GM12874 (cell line): ENCODE measurements around the gene KDM7A.

Experiments
- TF ChIP-seq, protein P1 (sequence below): IDR thresholded peaks from 2 replicates; pipeline ENCODE4 v1.5.1; 2011; ENCODE audit warnings: low read depth, mild to moderate bottlenecking, control low read depth, low read length, moderate library complexity; ENCODE audit not compliant: insufficient read depth

The KDM7A gene

DNA sequence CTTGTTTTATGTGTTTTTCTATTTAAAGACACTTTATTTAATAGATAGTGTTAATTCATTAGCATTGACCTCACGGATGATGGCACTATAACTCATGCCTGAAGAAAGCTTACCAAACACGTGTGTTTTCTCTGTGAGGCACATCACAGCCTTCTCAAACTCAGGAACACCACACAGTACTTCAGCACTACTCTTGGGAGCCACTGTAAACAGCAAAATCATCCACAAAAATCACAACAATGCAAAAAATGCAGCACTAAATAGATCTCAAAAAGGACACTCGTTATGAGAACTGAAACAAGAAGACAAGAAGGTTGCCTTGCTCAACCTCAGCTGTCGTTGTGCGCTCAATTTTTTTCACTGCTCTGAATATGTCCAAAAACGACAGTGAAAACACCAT is 102.0 kb downstream of the KDM7A start:
- TF ChIP-seq, protein P1, sequence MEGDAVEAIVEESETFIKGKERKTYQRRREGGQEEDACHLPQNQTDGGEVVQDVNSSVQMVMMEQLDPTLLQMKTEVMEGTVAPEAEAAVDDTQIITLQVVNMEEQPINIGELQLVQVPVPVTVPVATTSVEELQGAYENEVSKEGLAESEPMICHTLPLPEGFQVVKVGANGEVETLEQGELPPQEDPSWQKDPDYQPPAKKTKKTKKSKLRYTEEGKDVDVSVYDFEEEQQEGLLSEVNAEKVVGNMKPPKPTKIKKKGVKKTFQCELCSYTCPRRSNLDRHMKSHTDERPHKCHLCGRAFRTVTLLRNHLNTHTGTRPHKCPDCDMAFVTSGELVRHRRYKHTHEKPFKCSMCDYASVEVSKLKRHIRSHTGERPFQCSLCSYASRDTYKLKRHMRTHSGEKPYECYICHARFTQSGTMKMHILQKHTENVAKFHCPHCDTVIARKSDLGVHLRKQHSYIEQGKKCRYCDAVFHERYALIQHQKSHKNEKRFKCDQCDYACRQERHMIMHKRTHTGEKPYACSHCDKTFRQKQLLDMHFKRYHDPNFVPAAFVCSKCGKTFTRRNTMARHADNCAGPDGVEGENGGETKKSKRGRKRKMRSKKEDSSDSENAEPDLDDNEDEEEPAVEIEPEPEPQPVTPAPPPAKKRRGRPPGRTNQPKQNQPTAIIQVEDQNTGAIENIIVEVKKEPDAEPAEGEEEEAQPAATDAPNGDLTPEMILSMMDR, result no peak

DNA sequence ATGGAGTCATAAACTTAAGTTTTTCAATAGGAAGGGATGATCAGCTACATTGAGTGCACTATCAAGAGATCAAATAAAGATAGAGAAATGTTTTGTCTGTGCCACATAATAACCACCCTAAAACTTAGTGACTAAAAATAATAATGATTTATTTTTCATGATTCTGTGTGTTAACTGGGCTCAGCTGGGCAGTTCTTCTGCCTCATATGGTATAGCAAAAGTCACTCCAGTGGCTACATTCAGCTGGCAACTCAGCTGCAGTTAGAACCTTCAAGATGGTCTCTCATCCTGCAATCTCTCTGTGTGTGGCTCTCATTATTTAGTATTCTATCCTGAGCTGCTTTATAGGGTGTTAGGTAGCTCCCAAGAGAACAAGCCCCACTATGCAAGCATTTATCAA is 106.2 kb downstream of the KDM7A start:
- TF ChIP-seq, protein P1, result no peak

DNA sequence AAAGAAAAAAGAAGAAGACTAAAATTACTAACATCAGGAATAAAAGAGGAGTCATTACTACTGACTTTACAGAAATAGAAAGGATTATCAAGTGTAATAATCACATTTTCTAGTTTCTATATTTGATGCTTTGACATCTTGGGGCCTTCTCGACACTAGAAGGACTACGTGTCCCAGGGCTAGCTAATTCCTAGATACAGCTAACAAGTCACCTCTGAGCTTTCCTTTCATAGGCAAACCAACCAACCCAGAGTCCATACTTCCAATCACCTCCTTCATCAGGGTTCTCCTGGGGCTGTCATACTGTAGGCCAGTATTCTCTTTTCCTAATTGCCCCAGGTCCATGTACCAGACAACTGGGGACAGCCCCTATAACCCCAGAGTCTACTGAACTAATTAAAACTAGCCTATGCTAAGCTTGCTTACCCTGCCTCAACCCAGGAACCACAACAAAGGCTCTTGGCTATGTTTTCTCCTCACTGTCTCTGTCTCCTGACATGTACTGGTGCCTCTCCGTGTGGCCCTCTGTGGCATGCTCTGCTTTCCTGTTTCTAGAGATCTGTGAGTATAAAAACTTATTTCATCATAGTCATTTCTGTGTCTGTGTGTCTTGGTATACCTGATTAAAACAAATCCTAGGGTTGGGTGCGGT is 107.4 kb downstream of the KDM7A start:
- TF ChIP-seq, protein P1, result no peak

DNA sequence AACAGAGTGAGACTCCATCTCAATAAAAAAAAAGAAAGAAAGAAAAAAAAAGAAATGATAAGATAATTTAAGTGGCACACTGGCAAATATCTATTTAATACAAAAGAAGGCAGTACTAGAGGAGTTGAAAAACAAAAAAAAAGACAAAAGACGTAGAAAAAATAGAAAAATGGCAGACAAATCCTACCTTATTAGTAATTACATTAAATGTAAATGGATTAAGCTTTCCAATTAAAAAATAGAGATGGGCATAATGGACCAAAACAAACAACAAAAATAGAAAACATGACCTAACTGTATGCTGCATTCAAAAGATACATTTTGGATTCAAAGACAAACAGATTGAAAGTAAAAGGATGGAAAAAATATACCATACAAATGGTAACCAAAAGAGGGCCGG is 108.8 kb downstream of the KDM7A start:
- TF ChIP-seq, protein P1, result no peak

DNA sequence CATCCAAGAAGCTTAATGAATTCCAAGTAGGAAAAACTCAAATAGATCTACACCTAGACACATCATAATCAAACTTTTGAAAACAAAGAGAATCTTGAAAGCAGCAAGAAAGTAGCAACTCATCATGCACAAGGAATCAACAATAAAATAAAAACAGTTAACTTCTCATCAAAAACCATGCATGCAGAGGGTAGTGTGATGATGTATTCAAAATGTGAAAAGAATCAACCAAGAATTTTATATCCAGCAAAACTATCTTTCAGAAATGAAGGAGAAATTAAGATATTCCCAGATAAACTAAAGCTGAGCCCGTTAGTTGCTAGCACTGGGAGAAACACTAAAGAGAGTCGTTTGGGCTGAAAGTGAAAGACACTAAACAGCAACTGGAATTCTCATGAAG is 109.7 kb downstream of the KDM7A start:
- TF ChIP-seq, protein P1, result no peak

DNA sequence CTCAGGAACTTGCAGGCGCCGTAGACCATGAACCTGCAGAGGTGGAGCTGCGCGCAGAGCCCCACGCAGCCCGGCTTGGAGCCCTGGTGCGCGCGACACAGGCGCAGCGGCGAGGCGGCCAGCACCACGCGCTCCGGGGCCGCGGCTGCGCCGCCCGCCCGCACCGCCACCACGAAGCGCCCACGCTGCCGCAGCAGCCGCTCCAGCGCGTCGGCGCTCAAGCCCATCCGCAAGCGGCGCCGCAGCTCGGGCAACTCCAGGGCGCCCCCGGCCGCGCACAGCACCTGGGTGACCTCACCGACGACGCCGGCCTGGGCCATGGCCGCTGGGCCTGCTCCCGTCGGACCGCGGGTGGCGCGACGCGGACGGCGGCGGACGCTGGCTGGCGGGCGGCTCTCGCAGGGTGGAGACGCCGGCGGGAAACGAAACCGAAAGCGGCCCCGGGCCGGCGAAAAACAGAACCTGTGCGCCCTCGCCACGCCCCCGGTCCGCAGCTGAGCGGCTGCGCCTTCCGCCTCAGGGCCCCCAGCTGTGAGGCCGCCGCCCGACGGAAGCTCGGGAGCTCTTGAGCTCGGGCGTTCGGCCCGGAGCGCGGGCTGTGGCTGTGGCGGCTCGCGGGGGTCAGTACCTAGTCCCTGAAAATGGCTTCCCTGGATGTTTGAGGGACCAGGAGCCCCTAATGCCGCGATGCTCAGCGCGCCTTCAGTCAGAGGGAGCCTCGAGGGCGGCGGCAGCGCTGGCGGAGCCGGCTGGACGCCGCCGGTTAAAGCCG is 114.1 kb downstream of the KDM7A start, which contains the start of gene PARP12:
Gene PARP12 (minus strand): TSS at position 424 of the 772 bp plus-strand sequence. CDS start 104 bp downstream, at position 320.
- TF ChIP-seq, protein P1, result no peak

DNA sequence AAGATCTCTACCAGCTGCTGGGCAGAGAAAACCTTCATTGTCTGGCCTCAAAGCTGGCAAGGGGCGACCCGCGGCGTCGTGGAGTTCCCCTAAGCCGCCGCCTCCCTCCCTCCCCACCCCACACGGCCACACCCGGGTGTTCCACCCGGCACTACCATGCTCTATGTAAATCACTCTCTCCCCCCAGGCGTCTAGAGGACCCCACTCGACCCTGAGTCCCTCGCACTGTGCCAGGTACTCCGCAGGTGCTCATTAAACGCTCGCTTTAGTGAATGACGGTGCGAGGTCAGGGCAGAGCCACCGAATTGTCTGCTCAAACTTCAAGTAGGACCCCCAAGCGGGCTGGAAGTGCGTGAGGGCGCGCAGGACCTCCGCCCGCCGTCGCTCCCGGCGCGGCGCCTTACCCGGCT is 114.7 kb downstream of the KDM7A start:
- TF ChIP-seq, protein P1, result no peak
